AG04450 (cell line): ENCODE data around the gene PLXNA4. TPM values are rescaled to one million over a fixed set of nuclear protein-coding genes. Genes with fewer than 3 reads are reported as not detected.

Source experiments
- CTCF ChIA-PET: fragments of 300-600, 350-600 bp; formaldehyde crosslinking; extraction: SDS; loops from one replicate; lab custom pipeline; 2022; ENCODE audit warnings: antibody characterized with exemption, inconsistent platforms; lab: Charles Lee
- POLR2A ChIA-PET: fragments of 350-600 bp; formaldehyde crosslinking; extraction: SDS; loops from one replicate; lab custom pipeline; 2021; ENCODE audit warnings: antibody characterized with exemption, inconsistent platforms; lab: Yijun Ruan, JAX
- DNase-seq: peaks from one replicate; pipeline ENCODE4 v3.0.0-alpha.2; 2011; ENCODE audit warnings: low read depth, low spot score
- H3K27ac ChIP-seq: one replicate; pipeline ENCODE4 v1.5.1; 2012; ENCODE audit warnings: low read depth, low read length, control low read depth
- H3K27me3 ChIP-seq: one replicate; pipeline ENCODE4 v1.6.0; 2012; ENCODE audit warnings: low read length; ENCODE audit not compliant: control insufficient read depth, insufficient read depth
- H3K4me3 ChIP-seq: 2 replicates; pipeline ENCODE4 v1.5.1; 2011; ENCODE audit warnings: mild to moderate bottlenecking, low read depth, low read length, control low read depth
- H3K9me3 ChIP-seq: 2 replicates; pipeline ENCODE4 v1.5.1; 2012; ENCODE audit warnings: low read length; ENCODE audit not compliant: control insufficient read depth, insufficient read depth
- CTCF ChIP-seq: IDR thresholded peaks from 2 replicates; pipeline ENCODE4 v1.5.1; 2011; ENCODE audit warnings: low read depth, low read length, control low read depth, inconsistent platforms
- polyA plus RNA-seq: library from polyadenylated mRNA; depleted of rRNA; stranded (reverse); fragments of >200 nt; gene quantifications from 2 replicates; pipeline ENCODE4 v1.2.3, GENCODE V29; 2011

Gene PLXNA4
- polyA plus RNA-seq, 1 experiment, result 0.05 TPM

DNA sequence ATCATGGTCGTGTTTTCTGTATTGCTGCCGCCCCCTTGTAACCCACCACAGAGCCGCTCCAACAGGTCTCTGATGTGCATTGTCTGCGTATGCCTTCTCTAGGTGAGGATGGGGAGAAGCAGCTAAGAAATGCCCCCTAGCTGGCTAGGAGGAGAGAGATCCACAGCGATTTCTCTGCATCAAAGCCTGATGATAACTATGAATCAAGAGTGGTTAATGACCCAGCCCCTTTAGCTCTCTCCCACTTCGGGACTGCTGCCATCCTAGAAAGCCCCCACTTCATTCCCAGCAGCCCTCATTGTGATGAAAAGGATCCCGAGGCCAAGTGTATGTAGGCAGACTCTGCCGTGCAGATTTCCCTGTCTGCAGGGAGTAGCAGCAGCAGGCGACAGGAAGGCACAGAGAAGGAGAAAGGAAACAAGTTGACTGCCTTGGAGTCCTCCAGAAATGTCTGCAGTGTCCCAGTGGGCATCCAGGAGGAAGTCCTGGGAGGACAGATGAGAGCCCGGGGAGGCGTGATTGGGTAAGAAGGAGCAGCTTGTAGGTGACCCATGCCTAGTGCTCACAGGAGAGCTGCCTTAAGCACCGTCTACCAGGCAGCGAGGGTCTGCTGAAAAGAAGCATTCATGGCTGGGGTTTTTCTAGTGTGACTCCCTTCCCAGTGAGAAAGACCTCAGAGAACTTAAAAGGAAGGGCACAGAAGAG lies 2.9 kb downstream of the PLXNA4 start:
- no peaks in the 10 kb centered on the region; the same call in 1 of the 2 replicates for H3K9me3 ChIP-seq
- no peak for TF ChIP-seq CTCF
- ChIA-PET POLR2A (no interaction called here), CTCF (interaction anchor here (0.8 kb wide), 1 partner anchor 884 kb away, joined by 3 read pairs; no protein-coding TSS in a partner anchor)
- H3K4me3 ChIP-seq, result no peak overlapping the region
- DNase-seq, result no peak
- H3K27me3 ChIP-seq, result peaks cover 54% of the 10 kb centered on the region
- no peak overlapping the region for H3K27ac ChIP-seq

DNA sequence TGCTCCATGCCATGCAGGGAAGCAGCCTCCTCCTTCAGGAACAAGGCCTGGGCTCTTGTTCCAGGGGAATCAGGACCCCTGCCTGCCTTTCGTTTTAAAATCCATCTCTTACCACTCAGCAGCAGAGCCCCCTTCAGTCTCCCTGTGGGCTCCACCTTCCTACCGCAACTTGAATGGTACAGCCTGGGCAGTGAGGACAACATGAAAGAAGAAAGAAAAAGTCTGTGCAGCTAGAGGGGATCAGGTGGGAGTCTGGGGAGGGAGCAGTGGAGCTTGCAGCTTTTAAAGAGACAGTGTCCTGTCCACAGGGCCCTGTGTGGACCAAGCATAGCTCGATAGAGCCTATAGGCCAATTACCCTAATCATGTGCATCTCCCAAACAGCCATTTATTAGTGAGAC lies 3.7 kb downstream of the PLXNA4 start:
- ChIA-PET POLR2A (no interaction called here), CTCF (interaction anchor here (0.6 kb wide), 1 partner anchor 31 kb away, joined by 4 read pairs; no protein-coding TSS in a partner anchor)
- Histone ChIP-seq H3K27ac (no peak overlapping the region), H3K4me3 (no peak overlapping the region), H3K9me3 (no peaks in the 10 kb centered on the region; the same call in 1 of the 2 replicates), H3K27me3 (peaks cover 49% of the 10 kb centered on the region)
- TF ChIP-seq CTCF, result no peak
- no peak for DNase-seq

- DNase-seq, result no peak
- Histone ChIP-seq H3K27ac (no peak overlapping the region), H3K9me3 (no peaks in the 10 kb centered on the region; the same call in 1 of the 2 replicates), H3K4me3 (no peak overlapping the region), H3K27me3 (peaks cover 47% of the 10 kb centered on the region)
- no peak for TF ChIP-seq CTCF
- ChIA-PET POLR2A (no interaction called here), CTCF (no interaction called here)
Measured at GRCh38 chr7:132571970-132572369, 4.3 kb downstream of the PLXNA4 start.

- Histone ChIP-seq H3K27me3 (peaks cover 34% of the 10 kb centered on the region), H3K9me3 (no peaks in the 10 kb centered on the region), H3K4me3 (no peak overlapping the region), H3K27ac (no peak overlapping the region)
- CTCF ChIA-PET, result interaction anchor here (1.6 kb wide), 2 partner anchors 10 kb away, joined by 3 to 6 read pairs; no protein-coding TSS in a partner anchor
- POLR2A ChIA-PET, result no interaction called here
- no peak for DNase-seq
- no peak for TF ChIP-seq CTCF
Measured at GRCh38 chr7:132569884-132570614, 6.2 kb downstream of the PLXNA4 start.

GRCh38 chr7:132568962-132569361 lies 7.3 kb downstream of the PLXNA4 start:
- H3K9me3 ChIP-seq, result no peaks in the 10 kb centered on the region
- H3K4me3 ChIP-seq, result no peak overlapping the region
- DNase-seq, result no peak
- ChIA-PET POLR2A (no interaction called here), CTCF (interaction anchor here (1.6 kb wide), 1 partner anchor 12 kb away, joined by 6 read pairs; no protein-coding TSS in a partner anchor)
- TF ChIP-seq CTCF, result no peak
- peaks cover 23% of the 10 kb centered on the region for H3K27me3 ChIP-seq
- H3K27ac ChIP-seq, result no peak overlapping the region
